Astrocyte (in vitro differentiated cells and primary cell): ENCODE results near the gene B4GALT3. TPM values are rescaled to one million over a fixed set of nuclear protein-coding genes. Genes with fewer than 3 reads are reported as not detected.

Experiments
- DNase-seq: peaks from one replicate; pipeline ENCODE4 v3.0.0-alpha.2; 2010; ENCODE audit warnings: low read depth
- FAIRE-seq: peaks from 2 replicates; lab custom pipeline; 2011; peaks lifted over from hg19 to GRCh38; lab: Jason Lieb, UNC
- H2AFZ ChIP-seq: 2 replicates; pipeline ENCODE4 v1.6.0; 2012; ENCODE audit warnings: low read depth, low read length, inconsistent platforms
- H3K27ac ChIP-seq: 2 replicates; pipeline ENCODE4 v1.5.1; 2011; ENCODE audit warnings: low read depth, low read length, inconsistent platforms
- H3K27me3 ChIP-seq: 2 replicates; pipeline ENCODE4 v1.6.0; 2011; ENCODE audit warnings: low read length, inconsistent platforms; ENCODE audit not compliant: insufficient read depth
- H3K36me3 ChIP-seq: 2 replicates; pipeline ENCODE4 v1.5.1; 2011; ENCODE audit warnings: low read length, inconsistent platforms; ENCODE audit not compliant: insufficient read depth
- H3K4me1 ChIP-seq: 2 replicates; pipeline ENCODE4 v1.5.1; 2011; ENCODE audit warnings: low read length, inconsistent platforms; ENCODE audit not compliant: insufficient read depth
- H3K4me2 ChIP-seq: 2 replicates; pipeline ENCODE4 v1.6.0; 2012; ENCODE audit warnings: low read length, inconsistent platforms
- H3K4me3 ChIP-seq: 2 replicates; pipeline ENCODE4 v1.5.1; 2011; ENCODE audit warnings: low read depth, mild to moderate bottlenecking, low read length, inconsistent platforms; ENCODE audit not compliant: insufficient read depth
- H3K79me2 ChIP-seq: 2 replicates; pipeline ENCODE4 v1.6.0; 2012; ENCODE audit warnings: mild to moderate bottlenecking, low read length, inconsistent platforms; ENCODE audit not compliant: insufficient read depth
- H3K9ac ChIP-seq: 2 replicates; pipeline ENCODE4 v1.6.0; 2012; ENCODE audit warnings: mild to moderate bottlenecking, low read length, inconsistent platforms
- H3K9me3 ChIP-seq: 2 replicates; pipeline ENCODE4 v1.5.1; 2012; ENCODE audit warnings: low read depth, mild to moderate bottlenecking, low read length, inconsistent platforms; ENCODE audit not compliant: insufficient read depth
- H4K20me1 ChIP-seq: 2 replicates; pipeline ENCODE4 v1.6.0; 2012; ENCODE audit warnings: low read length, inconsistent platforms; ENCODE audit not compliant: insufficient read depth
- H3K27ac Mint-ChIP-seq: one replicate; pipeline ENCODE4 v1.8.0; 2021; ENCODE audit warnings: mild to moderate bottlenecking, mixed read lengths; ENCODE audit not compliant: unreplicated experiment
- H3K27me3 Mint-ChIP-seq: one replicate; pipeline ENCODE4 v1.8.0; 2021; ENCODE audit warnings: low read depth, mixed read lengths; ENCODE audit not compliant: unreplicated experiment
- H3K36me3 Mint-ChIP-seq: one replicate; pipeline ENCODE4 v1.8.0; 2021; ENCODE audit warnings: low read depth, mixed read lengths; ENCODE audit not compliant: unreplicated experiment
- H3K4me1 Mint-ChIP-seq: one replicate; pipeline ENCODE4 v1.8.0; 2021; ENCODE audit warnings: low read depth, mixed read lengths; ENCODE audit not compliant: unreplicated experiment
- H3K4me3 Mint-ChIP-seq: one replicate; pipeline ENCODE4 v1.8.0; 2021; ENCODE audit warnings: mild to moderate bottlenecking, moderate library complexity, mixed read lengths; ENCODE audit not compliant: unreplicated experiment
- H3K9me3 Mint-ChIP-seq: one replicate; pipeline ENCODE4 v1.8.0; 2021; ENCODE audit warnings: mild to moderate bottlenecking, mixed read lengths; ENCODE audit not compliant: unreplicated experiment
- EZH2 ChIP-seq: IDR thresholded peaks from 2 replicates; pipeline ENCODE4 v1.6.1; 2012; ENCODE audit warnings: mild to moderate bottlenecking, low read length, inconsistent platforms; ENCODE audit not compliant: insufficient read depth
- total RNA-seq: library from RNA; stranded (reverse); gene quantifications from 2 replicates; pipeline ENCODE4 v1.2.1, GENCODE V29; 2021
- TF ChIP-seq, protein P1 (sequence below): IDR thresholded peaks from 2 replicates; pipeline ENCODE4 v1.5.1; 2011; ENCODE audit warnings: low read depth, mild to moderate bottlenecking, inconsistent platforms, low read length, moderate library complexity; ENCODE audit not compliant: insufficient read depth

The B4GALT3 gene
- total RNA-seq, 1 donor from 2014 or later, result 39.6 TPM

DNA sequence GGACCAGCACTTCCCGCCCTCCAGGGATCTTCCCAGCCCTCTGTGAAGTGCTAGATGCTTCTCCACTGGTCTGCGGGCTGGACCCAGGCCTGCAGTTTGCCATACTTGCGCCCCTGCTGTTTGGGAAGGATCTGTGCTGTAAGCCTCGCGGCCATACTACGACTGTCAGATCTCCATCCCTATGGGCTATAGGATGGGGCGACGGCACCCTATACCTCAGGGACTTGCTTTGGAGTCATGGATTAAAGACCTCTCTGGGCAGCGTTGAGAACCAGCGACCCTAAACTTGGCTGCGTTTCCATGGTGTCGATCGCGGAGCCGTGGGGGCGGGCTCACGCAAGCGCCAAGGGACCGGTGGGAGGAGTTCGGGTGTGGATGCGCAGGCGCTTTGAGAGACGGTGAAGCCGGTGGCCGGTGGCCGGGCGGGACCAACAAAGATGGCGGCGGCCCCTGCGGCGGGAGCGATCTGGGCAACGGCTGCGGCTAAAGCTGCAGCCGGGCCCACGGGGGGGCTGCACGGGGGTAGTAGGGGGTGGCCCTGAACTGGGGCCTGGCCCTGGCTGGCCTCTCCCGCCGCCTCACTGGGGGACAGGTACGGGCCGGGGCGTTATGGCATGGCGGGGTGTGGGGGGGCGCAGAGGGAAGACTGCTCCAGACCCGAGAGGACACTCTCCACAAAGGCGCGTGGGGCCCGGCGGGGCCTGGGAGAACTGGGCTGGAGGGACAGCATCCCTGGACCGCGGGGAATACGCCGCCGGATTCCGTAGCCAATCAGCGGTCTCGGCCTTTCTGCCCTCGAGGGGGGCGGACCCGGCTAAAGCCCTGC is 18.0 kb downstream of the B4GALT3 start, which contains the start of gene USP21:
TSS of gene USP21 (plus strand) at position 414 of the 826 bp plus-strand sequence. CDS start 1,141 bp downstream, outside the sequence.
- H3K27ac Mint-ChIP-seq, result peak within 1 kb of the TSS; percentile 73
- Histone ChIP-seq H3K79me2 (peaks cover 44% of the 10 kb centered on the region), H3K9me3 (no peaks in the 10 kb centered on the region), H3K4me1 (peaks cover 15% of the 10 kb centered on the region), H3K4me3 (peak within 1 kb of the TSS; percentile 89), H3K27ac (peak within 1 kb of the TSS; percentile 83), H3K9ac (peak within 1 kb of the TSS; percentile 92), H3K36me3 (peaks cover 14% of the 10 kb centered on the region), H4K20me1 (no peaks in the 10 kb centered on the region), H3K4me2 (peak within 1 kb of the TSS; percentile 97), H2AFZ (peak within 1 kb of the TSS; percentile 85), H3K27me3 (no peaks in the 10 kb centered on the region)
- H3K36me3 Mint-ChIP-seq, result peaks cover 6% of the 10 kb centered on the region
- no peaks in the 10 kb centered on the region for H3K27me3 Mint-ChIP-seq
- FAIRE-seq (no peak), DNase-seq (peak; percentile 62)
- peaks cover 19% of the 10 kb centered on the region for H3K4me1 Mint-ChIP-seq
- no peaks in the 10 kb centered on the region for H3K9me3 Mint-ChIP-seq
- no peak for TF ChIP-seq EZH2
- TF ChIP-seq, protein P1, sequence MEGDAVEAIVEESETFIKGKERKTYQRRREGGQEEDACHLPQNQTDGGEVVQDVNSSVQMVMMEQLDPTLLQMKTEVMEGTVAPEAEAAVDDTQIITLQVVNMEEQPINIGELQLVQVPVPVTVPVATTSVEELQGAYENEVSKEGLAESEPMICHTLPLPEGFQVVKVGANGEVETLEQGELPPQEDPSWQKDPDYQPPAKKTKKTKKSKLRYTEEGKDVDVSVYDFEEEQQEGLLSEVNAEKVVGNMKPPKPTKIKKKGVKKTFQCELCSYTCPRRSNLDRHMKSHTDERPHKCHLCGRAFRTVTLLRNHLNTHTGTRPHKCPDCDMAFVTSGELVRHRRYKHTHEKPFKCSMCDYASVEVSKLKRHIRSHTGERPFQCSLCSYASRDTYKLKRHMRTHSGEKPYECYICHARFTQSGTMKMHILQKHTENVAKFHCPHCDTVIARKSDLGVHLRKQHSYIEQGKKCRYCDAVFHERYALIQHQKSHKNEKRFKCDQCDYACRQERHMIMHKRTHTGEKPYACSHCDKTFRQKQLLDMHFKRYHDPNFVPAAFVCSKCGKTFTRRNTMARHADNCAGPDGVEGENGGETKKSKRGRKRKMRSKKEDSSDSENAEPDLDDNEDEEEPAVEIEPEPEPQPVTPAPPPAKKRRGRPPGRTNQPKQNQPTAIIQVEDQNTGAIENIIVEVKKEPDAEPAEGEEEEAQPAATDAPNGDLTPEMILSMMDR, result no peak
- peak within 1 kb of the TSS; percentile 86 for H3K4me3 Mint-ChIP-seq

DNA sequence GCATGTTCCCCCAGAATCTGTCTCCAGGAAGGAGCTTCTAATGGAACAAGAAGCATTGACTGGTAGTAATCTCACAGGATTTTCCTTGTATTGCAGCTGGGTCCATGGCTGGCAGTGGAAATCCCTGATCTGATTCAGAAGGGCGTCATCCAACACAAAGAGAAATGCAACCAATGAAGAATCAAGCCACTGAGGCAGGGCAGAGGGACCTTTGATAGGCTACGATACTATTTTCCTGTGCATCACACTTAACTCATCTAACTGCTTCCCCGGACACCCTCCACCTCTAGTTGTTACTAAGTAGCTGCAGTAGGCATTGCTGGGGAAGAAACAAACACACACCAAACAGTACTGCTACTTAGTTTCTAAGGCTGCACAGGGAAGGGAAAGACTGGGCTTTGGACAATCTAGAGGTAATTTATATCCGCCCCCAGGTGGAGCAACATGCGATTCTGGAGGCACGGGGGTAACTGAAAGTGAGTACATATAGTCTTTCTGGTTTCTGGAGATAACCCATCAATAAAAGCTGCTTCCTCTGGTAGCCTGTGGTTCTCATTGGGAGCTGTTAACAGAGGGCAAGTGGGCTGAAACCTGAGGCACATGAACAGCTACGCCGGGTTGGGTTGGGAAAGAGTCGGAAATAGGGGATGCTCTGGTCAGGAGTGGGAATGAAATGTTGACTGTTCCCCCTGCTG is 18.8 kb downstream of the B4GALT3 start:
- H3K9me3 ChIP-seq, result no peaks in the 10 kb centered on the region
- peak overlapping the region; percentile 83 for H3K27ac ChIP-seq
- DNase-seq (no peak), FAIRE-seq (no peak)
- Mint-ChIP-seq H3K4me1 (peaks cover 19% of the 10 kb centered on the region), H3K27ac (peak overlapping the region; percentile 27), H3K4me3 (peak overlapping the region; percentile 86), H3K9me3 (no peaks in the 10 kb centered on the region), H3K36me3 (peaks cover 4% of the 10 kb centered on the region), H3K27me3 (no peaks in the 10 kb centered on the region)
- H3K36me3 ChIP-seq, result peaks cover 14% of the 10 kb centered on the region
- H3K4me3 ChIP-seq, result peak overlapping the region; percentile 89
- H3K27me3 ChIP-seq, result no peaks in the 10 kb centered on the region
- no peaks in the 10 kb centered on the region for H4K20me1 ChIP-seq
- peaks cover 15% of the 10 kb centered on the region for H3K4me1 ChIP-seq
- H3K79me2 ChIP-seq, result peaks cover 47% of the 10 kb centered on the region
- peak overlapping the region; percentile 92 for H3K9ac ChIP-seq
- peak overlapping the region; percentile 85 for H2AFZ ChIP-seq
- H3K4me2 ChIP-seq, result peak overlapping the region; percentile 97
- TF ChIP-seq, protein P1, result no peak
- no peak for TF ChIP-seq EZH2
